ENCODE results near the gene ATRAID.

DNA sequence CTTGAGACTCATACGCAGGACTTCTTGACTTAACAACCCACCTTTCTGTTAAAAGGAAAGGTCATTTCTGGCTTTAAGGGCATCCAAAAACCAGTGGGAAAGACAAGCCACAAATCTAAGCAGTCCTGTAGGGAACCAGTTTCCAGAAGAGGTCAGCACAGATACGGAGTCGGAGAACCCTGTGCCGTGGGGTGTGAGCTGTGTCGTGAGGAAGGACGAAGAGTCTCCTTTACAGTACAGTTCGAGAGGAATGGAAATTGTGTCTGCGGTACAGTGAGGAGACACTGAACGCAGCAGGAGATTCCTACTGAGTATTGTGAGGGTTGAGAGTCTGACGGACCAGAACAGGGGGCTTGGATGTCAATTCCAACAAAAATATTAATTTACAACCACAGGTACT, 33.3 kb downstream of the ATRAID start:
- TF ChIP-seq CTCF (IDR thresholded peaks at IDR 0.05), result no peak
- no peak for TF ChIP-seq POLR2A (IDR thresholded peaks at IDR 0.05)
